Keratinocyte (primary cell): ENCODE results near the gene RAB11FIP4.

ENCODE experiments used
- EZH2 ChIP-seq: IDR thresholded peaks from one replicate; pipeline ENCODE4 v1.6.1; 2012; ENCODE audit warnings: inconsistent platforms, mild to moderate bottlenecking, low read length, moderate library complexity
- TF ChIP-seq, protein P1 (sequence below), 3 experiments: IDR thresholded peaks in 1 of 3; conservative IDR thresholded peaks in 1 of 3; optimal IDR thresholded peaks in 1 of 3; 2 replicates in 2 of 3; 3 replicates in 1 of 3; pipeline versions ENCODE3 to v1.5.1; 2011; ENCODE audit warnings: low read length in 3 of 3, mild to moderate bottlenecking in 3 of 3, moderate library complexity in 2 of 3, control low read depth in 1 of 3, inconsistent platforms in 1 of 3; ENCODE audit not compliant: insufficient read depth in 2 of 3; ENCODE audit errors: extremely low read depth in 1 of 3

- TF ChIP-seq, protein P1, sequence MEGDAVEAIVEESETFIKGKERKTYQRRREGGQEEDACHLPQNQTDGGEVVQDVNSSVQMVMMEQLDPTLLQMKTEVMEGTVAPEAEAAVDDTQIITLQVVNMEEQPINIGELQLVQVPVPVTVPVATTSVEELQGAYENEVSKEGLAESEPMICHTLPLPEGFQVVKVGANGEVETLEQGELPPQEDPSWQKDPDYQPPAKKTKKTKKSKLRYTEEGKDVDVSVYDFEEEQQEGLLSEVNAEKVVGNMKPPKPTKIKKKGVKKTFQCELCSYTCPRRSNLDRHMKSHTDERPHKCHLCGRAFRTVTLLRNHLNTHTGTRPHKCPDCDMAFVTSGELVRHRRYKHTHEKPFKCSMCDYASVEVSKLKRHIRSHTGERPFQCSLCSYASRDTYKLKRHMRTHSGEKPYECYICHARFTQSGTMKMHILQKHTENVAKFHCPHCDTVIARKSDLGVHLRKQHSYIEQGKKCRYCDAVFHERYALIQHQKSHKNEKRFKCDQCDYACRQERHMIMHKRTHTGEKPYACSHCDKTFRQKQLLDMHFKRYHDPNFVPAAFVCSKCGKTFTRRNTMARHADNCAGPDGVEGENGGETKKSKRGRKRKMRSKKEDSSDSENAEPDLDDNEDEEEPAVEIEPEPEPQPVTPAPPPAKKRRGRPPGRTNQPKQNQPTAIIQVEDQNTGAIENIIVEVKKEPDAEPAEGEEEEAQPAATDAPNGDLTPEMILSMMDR (optimal IDR thresholded peaks at IDR 0.05 in 1 of 3, IDR thresholded peaks at IDR 0.05 in 1 of 3, conservative IDR thresholded peaks at IDR 0.05 in 1 of 3; ENCODE audit: extremely low read depth in 1 of 3, insufficient read depth in 2 of 3, low read length in 3 of 3), result no peak
- no peak for TF ChIP-seq EZH2
These were observed 57.1 kb downstream of the RAB11FIP4 start for GRCh38 chr17:31448467-31449077.
